ENCODE results near the gene DUSP1.

The DUSP1 gene

DNA sequence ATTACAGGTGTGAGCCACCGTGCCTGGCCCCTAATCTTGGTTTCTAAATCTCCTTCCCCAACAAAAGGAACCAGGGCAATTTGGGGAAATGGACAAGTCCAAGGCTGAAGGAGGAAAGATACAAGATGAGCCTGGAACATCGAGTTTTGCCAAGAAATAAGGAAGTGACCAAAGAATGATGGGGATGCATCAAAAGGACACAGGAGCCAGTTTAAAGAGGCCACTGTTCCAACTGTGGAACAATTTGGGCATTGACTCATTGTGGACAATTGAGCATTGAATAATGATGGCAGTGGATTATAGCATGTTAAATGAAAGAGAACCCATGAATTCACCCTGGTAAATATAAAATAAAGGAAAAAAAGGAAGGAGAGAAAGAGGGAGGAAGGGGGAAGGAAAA lies 47.5 kb downstream of the DUSP1 start:
- no peak for DNase-seq

DNA sequence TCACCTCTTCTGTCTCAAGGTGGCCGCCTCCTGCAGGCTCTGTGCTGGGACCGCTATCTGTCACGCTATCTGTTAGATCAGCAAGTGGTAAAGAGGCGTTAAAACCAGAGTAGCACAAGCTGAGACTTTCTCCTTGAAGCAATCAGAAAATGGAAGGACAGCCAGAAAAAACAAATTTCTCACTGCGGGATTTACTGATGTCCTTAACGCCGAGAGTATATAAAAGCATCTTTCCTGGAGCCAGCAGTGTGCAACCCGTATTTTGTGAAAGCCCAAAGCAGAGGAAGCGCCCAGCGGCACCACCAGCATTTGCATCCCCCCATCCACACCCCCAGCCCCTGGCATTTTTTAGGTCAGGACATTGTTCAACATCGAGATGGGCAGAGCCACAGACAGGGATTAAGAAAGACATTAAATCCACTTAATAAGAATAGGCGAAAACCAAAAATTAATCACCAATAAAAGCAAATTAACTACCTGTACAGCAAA lies 48.6 kb downstream of the DUSP1 start:
- DNase-seq: no peak

DNA sequence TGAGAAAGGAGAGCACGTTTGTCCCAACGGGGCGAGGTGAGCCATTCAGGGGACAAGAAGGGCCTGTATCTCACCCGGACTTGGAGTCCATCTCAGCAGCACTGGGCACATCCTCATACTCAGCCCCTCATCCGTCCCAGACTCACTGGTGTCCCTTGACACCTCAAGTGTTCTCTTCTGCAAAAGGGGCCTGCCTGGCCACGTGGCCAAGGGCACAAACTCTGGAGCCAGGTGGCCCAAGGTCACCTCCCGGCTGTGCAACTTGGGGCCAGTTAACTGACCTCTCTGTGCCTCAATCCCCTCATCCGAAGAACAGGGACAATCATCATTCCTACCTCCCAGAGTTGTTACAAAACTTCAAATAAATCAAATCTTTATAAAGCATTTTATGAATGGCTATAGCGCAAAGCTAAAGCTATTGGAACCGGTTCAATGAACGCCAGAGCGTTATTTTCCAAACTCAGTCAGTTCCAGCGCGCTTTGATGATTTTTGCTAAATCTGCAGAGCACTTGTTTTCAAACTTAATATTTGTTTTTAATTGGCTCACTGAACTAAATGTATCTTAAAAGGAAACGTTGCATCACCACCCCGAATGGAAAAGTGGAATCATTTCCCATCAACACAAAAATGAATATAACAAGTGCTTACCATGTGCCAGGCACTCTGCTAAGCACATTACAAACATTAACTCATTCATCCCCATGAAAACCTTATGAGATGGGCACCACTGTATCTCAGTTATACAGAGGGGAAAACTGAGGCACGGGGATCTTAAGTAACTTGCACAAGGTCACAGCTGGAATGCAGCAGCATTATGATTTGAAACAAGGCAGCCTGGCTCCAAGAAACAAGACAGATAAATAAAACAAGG lies 49.3 kb downstream of the DUSP1 start:
- no peak for DNase-seq

DNA sequence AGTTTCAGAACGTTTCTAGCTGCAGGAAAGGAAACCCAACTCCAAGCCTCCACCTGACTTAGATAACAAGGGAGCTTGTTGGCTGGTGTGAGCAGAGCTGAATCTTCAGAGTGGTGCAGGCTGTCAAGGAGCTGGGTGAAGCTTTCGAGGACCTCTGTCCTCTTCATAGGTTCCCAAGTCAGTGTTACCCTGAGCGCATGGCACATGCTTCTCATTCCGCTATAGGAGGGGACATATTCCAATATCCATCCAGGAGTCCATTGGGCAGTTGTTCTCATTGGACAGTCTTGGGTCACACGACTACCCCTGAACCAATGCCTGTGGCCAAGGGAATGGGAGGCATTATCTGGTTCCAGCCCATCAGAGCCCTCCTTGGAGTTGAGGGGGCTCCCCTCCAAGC lies 50.3 kb downstream of the DUSP1 start:
- no peak for DNase-seq

DNA sequence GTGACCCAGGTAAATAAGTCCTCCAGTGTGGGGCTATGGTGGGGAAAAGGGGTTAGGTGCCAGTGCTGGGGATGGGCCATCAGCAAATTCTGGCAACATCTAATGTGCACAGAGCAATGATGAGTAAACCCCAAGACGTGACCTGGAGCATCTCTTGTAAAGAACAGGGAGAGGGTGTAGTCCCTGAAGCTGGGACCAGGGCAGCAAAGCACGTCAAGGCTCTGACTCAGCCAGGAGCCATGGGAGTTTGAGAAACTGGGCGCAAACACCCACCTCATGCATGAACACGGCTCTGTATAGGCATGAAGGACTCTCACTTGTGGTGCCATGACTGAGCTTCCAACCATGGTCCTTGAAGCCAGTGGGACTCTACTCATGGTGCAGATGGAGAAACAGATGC lies 51.8 kb downstream of the DUSP1 start:
- no peak for DNase-seq

DNA sequence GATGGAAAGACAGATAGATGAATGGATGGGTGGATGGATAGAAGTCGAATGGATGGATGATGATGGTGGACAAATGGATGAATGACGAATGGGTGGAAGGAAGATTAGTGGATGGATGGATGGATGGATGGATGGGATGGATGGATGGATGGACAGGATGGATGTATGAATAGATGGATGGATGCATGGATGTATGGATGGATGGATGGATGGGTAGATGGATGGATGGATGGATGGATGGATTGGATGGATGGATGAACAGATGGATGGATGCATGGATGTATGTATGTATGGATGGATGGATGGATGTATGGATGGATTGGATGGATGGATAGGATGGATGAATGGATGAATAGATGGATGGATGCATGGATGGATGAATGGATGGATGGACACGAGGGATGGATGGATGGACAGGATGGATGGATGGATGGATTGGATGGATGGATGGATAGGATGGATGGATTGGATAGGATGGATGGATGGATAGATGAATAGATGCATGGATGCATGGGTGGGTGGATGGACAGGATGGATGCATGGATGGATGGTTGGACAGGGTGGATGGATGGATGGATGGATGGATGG lies 52.4 kb downstream of the DUSP1 start:
- DNase-seq: no peak
